CD4-positive, CD25-positive, alpha-beta regulatory T cell (primary cell): ENCODE measurements around the gene ITIH5. TPM values are rescaled to one million over a fixed set of nuclear protein-coding genes. Genes with fewer than 3 reads are reported as not detected.

ENCODE experiments used
- ATAC-seq, 2 donors: fragments of 150-1000 bp; cut with Tn5 transposase; one replicate each; pipeline ENCODE4 v1.10.0; 2021; ENCODE audit warnings: low read depth in 2 of 2, moderate number of reproducible peaks in 2 of 2, moderate library complexity in 1 of 2
- DNase-seq, 3 donors: peaks; one replicate each; pipeline versions ENCODE4 v3.0.0 to v3.0.0-alpha.2; 2012 to 2022; ENCODE audit warnings: mixed read lengths in 1 of 3
- H3K27ac ChIP-seq: one replicate; pipeline ENCODE4 v1.7.0; 2013; ENCODE audit warnings: mild to moderate bottlenecking, low read length; ENCODE audit not compliant: insufficient read depth, poor library complexity, severe bottlenecking
- H3K27me3 ChIP-seq: one replicate; pipeline ENCODE4 v1.7.0; 2013; ENCODE audit warnings: low read length; ENCODE audit not compliant: control insufficient read depth, insufficient read depth
- H3K36me3 ChIP-seq: one replicate; pipeline ENCODE4 v1.7.0; 2013; ENCODE audit warnings: mild to moderate bottlenecking, low read length, moderate library complexity; ENCODE audit not compliant: control insufficient read depth, insufficient read depth
- H3K4me1 ChIP-seq: 2 replicates; pipeline ENCODE4 v1.7.0; 2013; ENCODE audit warnings: mild to moderate bottlenecking, low read length; ENCODE audit not compliant: insufficient read depth, control insufficient read depth, poor library complexity, severe bottlenecking
- H3K4me3 ChIP-seq: one replicate; pipeline ENCODE4 v1.7.0; 2013; ENCODE audit warnings: low read depth, mild to moderate bottlenecking, low read length, moderate library complexity
- H3K9me3 ChIP-seq, 2 experiments: 1 replicate in 1 of 2; 2 replicates in 1 of 2; pipeline ENCODE4 v1.7.0; 2013; ENCODE audit warnings: low read length in 2 of 2, mild to moderate bottlenecking in 1 of 2, moderate library complexity in 1 of 2; ENCODE audit not compliant: control insufficient read depth in 2 of 2
- H3K27ac Mint-ChIP-seq, 3 donors: one replicate each; pipeline ENCODE4 v1.8.0; 2020 to 2022; ENCODE audit warnings: mild to moderate bottlenecking in 3 of 3, mixed read lengths in 3 of 3, moderate library complexity in 2 of 3
- H3K27me3 Mint-ChIP-seq: one replicate; pipeline ENCODE4 v1.8.0; 2022; ENCODE audit warnings: mild to moderate bottlenecking, mixed read lengths
- H3K36me3 Mint-ChIP-seq: one replicate; pipeline ENCODE4 v1.8.0; 2020; ENCODE audit warnings: mixed read lengths
- H3K4me1 Mint-ChIP-seq, 4 donors: one replicate each; pipeline ENCODE4 v1.8.0; 2020 to 2022; ENCODE audit warnings: mixed read lengths in 4 of 4, mild to moderate bottlenecking in 1 of 4
- H3K4me3 Mint-ChIP-seq, 4 donors: one replicate each; pipeline ENCODE4 v1.8.0; 2020 to 2022; ENCODE audit warnings: mild to moderate bottlenecking in 4 of 4, mixed read lengths in 4 of 4, moderate library complexity in 3 of 4
- H3K9me3 Mint-ChIP-seq, 7 donors: one replicate each; pipeline ENCODE4 v1.8.0; 2020 to 2022; ENCODE audit warnings: mixed read lengths in 7 of 7, mild to moderate bottlenecking in 3 of 7, moderate library complexity in 2 of 7
- polyA plus RNA-seq, 4 donors: library from polyadenylated mRNA; unstranded; fragments of 300-500 nt; fragmentation: Illumina TruSeq; gene quantifications; one replicate each; pipeline ENCODE4 v1.2.3, GENCODE V29; 2021
- total RNA-seq: library from RNA; stranded (reverse); gene quantifications from one replicate; pipeline ENCODE4 v1.2.3, GENCODE V29; 2022

Gene ITIH5
- total and polyA plus RNA-seq, 5 donors from 2014 or later, result not detected

DNA sequence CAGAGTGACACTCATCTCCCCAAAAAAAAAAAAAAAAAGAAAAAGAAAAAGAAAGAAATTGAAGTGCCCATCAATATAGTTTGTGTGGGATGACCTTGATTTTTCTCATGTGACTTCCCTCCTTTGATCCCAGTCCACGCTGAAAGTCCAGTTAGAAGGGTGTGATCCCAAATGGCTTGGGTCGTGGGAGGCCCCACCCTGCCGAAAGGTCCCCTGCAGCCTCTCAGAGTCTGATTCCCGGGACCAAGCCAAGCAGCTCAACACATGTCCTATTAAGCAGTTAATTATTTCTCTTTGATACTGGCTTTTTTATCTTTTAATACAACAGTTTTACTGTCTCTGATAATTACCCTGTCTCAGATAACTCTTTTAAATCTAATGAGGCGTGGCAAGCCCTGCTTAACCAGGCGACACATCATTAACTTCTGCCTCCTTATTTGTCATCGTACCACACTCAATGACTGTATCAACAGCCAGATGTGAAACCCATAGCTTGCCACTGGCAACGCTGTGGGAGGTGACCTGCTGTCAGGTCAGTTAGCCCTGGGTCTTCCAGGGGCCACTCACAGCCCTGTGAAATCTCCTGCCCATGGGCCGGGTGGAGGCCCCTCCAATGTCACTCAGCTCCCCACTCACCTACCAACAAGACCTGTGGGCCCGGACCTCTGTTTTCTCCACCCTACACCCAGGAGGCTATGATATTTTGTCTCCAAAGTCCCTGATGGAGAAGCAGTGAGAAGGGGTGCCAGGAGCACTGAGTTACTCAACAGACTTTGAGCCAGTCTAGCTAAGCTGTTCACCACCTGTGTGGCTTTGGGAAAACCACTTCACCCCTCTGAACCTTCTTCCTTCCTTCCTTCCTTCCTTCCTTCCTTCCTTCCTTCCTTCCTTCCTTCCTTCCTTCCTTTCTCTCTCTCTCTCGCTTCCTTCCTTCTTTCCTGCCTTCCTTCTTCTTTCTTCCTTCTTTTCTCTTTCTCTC lies 146.0 kb downstream of the ITIH5 start:
- peak overlapping the region in 2 of 3 donors; percentile 56 to 68 for H3K27ac Mint-ChIP-seq
- Histone ChIP-seq H3K27ac (no peak overlapping the region), H3K9me3 (no peaks in the 10 kb centered on the region), H3K36me3 (no peaks in the 10 kb centered on the region), H3K4me3 (no peak overlapping the region), H3K27me3 (no peaks in the 10 kb centered on the region), H3K4me1 (no peaks in the 10 kb centered on the region)
- H3K27me3 Mint-ChIP-seq, result no peaks in the 10 kb centered on the region
- H3K9me3 Mint-ChIP-seq, result no peaks in the 10 kb centered on the region
- no peaks in the 10 kb centered on the region for H3K36me3 Mint-ChIP-seq
- no peak for ATAC-seq
- no peak overlapping the region for H3K4me3 Mint-ChIP-seq
- peaks cover 4 to 15% (median 8%) of the 10 kb centered on the region in 4 donors for H3K4me1 Mint-ChIP-seq
- no peak for DNase-seq

GRCh38 chr10:7519351-7519750 lies 147.4 kb downstream of the ITIH5 start:
- no peaks in the 10 kb centered on the region for H3K36me3 ChIP-seq
- no peaks in the 10 kb centered on the region for H3K4me1 ChIP-seq
- H3K4me3 Mint-ChIP-seq, result no peak overlapping the region
- no peaks in the 10 kb centered on the region for H3K27me3 Mint-ChIP-seq
- H3K4me1 Mint-ChIP-seq, result peaks cover 0 to 10% (median 4%) of the 10 kb centered on the region in 4 donors
- H3K9me3 Mint-ChIP-seq, result no peaks in the 10 kb centered on the region
- no peaks in the 10 kb centered on the region for H3K27me3 ChIP-seq
- no peak overlapping the region for H3K27ac Mint-ChIP-seq
- H3K27ac ChIP-seq, result no peak overlapping the region
- DNase-seq, result no peak
- no peak overlapping the region for H3K4me3 ChIP-seq
- no peak for ATAC-seq
- no peaks in the 10 kb centered on the region for H3K9me3 ChIP-seq
- no peaks in the 10 kb centered on the region for H3K36me3 Mint-ChIP-seq

GRCh38 chr10:7518693-7519092 lies 148.1 kb downstream of the ITIH5 start:
- no peaks in the 10 kb centered on the region for H3K36me3 Mint-ChIP-seq

DNA sequence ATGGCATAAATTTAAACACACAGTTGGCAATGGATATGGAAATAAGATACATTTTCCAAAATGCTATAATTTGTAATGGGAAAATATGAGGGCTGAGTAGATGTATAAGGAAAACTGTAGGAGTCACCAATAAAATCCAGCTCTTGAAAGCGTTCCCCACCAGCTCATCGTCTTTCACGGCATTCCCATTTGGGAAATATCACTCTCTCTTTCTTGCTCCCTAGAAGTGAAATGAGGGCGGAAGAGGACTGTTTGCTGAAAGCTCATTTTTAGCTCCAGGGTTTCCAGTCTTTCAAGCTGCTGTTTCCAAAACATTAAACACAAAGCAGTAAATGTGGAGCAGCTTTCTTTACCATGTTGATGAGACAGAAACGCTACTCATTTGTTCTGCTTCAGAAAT lies 151.3 kb downstream of the ITIH5 start:
- no peak overlapping the region for H3K4me3 ChIP-seq
- Mint-ChIP-seq H3K27me3 (no peaks in the 10 kb centered on the region), H3K4me3 (no peak overlapping the region), H3K9me3 (peaks cover 0 to 9% (median 3%) of the 10 kb centered on the region in 7 donors), H3K27ac (no peak overlapping the region), H3K36me3 (no peaks in the 10 kb centered on the region), H3K4me1 (peaks cover 0 to 42% (median 24%) of the 10 kb centered on the region in 4 donors)
- H3K27ac ChIP-seq, result no peak overlapping the region
- H3K27me3 ChIP-seq, result no peaks in the 10 kb centered on the region
- H3K36me3 ChIP-seq, result no peaks in the 10 kb centered on the region
- H3K9me3 ChIP-seq, result peaks cover 0 to under 1% of the 10 kb centered on the region in 2 experiments
- DNase-seq (no peak), ATAC-seq (no peak)
- peaks cover 5% of the 10 kb centered on the region for H3K4me1 ChIP-seq

More at GRCh38 chr10:7518693-7519092, 148.1 kb downstream of the ITIH5 start:
- H3K27me3 ChIP-seq, result no peaks in the 10 kb centered on the region
- Mint-ChIP-seq H3K27me3 (no peaks in the 10 kb centered on the region), H3K27ac (no peak overlapping the region), H3K4me1 (peaks cover 0 to 16% (median 8%) of the 10 kb centered on the region in 4 donors), H3K9me3 (no peaks in the 10 kb centered on the region), H3K4me3 (no peak overlapping the region)
- H3K4me1 ChIP-seq, result no peaks in the 10 kb centered on the region
- ATAC-seq, result no peak
- H3K36me3 ChIP-seq, result no peaks in the 10 kb centered on the region
- H3K9me3 ChIP-seq, result no peaks in the 10 kb centered on the region
- H3K27ac ChIP-seq, result no peak overlapping the region
- no peak overlapping the region for H3K4me3 ChIP-seq
- DNase-seq, result no peak

GRCh38 chr10:7513936-7514335 lies 152.8 kb downstream of the ITIH5 start:
- peaks cover 4 to 6% of the 10 kb centered on the region in 2 experiments for H3K9me3 ChIP-seq
- no peak overlapping the region for H3K4me3 ChIP-seq
- H3K4me1 Mint-ChIP-seq, result peaks cover 0 to 55% (median 29%) of the 10 kb centered on the region in 4 donors
- H3K36me3 ChIP-seq, result no peaks in the 10 kb centered on the region
- H3K4me3 Mint-ChIP-seq, result no peak overlapping the region
- DNase-seq, result no peak
- no peaks in the 10 kb centered on the region for H3K27me3 ChIP-seq
- H3K9me3 Mint-ChIP-seq, result peaks cover 1 to 20% (median 5%) of the 10 kb centered on the region in 7 donors
- peak overlapping the region in 2 of 3 donors; percentile 58 to 62 for H3K27ac Mint-ChIP-seq
- H3K36me3 Mint-ChIP-seq, result peaks cover 8% of the 10 kb centered on the region
- no peak for ATAC-seq
- no peak overlapping the region for H3K27ac ChIP-seq
- no peaks in the 10 kb centered on the region for H3K27me3 Mint-ChIP-seq
- peaks cover 5% of the 10 kb centered on the region for H3K4me1 ChIP-seq

- no peak for DNase-seq
- H3K4me1 ChIP-seq, result peaks cover 6% of the 10 kb centered on the region
- Mint-ChIP-seq H3K4me1 (peaks cover 0 to 60% (median 31%) of the 10 kb centered on the region in 4 donors), H3K4me3 (peak overlapping the region in 1 of 4 donors; percentile 8), H3K36me3 (peaks cover 8% of the 10 kb centered on the region), H3K27me3 (no peaks in the 10 kb centered on the region), H3K27ac (no peak overlapping the region), H3K9me3 (peaks cover 1 to 25% (median 6%) of the 10 kb centered on the region in 7 donors)
- no peak overlapping the region for H3K27ac ChIP-seq
- ATAC-seq, result no peak
- H3K4me3 ChIP-seq, result no peak overlapping the region
- H3K36me3 ChIP-seq, result no peaks in the 10 kb centered on the region
- no peaks in the 10 kb centered on the region for H3K27me3 ChIP-seq
- H3K9me3 ChIP-seq, result peaks cover 4 to 6% of the 10 kb centered on the region in 2 experiments
Measured at GRCh38 chr10:7513455-7513854, 153.3 kb downstream of the ITIH5 start.

DNA sequence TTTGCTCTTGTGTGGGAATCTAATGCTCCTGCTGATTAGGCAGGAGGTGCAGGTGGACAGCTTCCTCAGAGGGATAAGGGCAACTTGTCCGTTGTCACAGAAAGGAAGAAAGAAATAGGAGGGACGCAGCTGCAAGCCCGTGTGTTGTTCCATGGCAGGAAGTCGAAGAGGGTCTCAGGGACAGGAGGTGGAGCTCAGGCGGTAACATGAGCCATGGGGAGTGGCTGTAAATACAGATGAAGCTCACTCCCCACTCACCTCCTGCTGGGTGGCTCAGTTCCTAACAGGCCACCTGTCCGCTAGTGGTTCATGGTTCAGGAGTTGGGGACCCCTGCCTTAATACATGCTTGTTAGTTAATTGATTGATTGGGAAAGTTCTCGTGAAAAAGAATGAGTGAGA lies 154.3 kb downstream of the ITIH5 start:
- Histone ChIP-seq H3K9me3 (peaks cover 4 to 6% of the 10 kb centered on the region in 2 experiments), H3K4me1 (peaks cover 16% of the 10 kb centered on the region), H3K4me3 (no peak overlapping the region), H3K27me3 (no peaks in the 10 kb centered on the region), H3K27ac (no peak overlapping the region), H3K36me3 (no peaks in the 10 kb centered on the region)
- ATAC-seq (peak in 1 of 2 donors; percentile 31), DNase-seq (peak in 1 of 3 donors; percentile 22)
- Mint-ChIP-seq H3K9me3 (peaks cover 1 to 27% (median 7%) of the 10 kb centered on the region in 7 donors), H3K4me1 (peaks cover 0 to 66% (median 33%) of the 10 kb centered on the region in 4 donors), H3K4me3 (peak overlapping the region in 3 of 4 donors; percentile 41 to 84 (median 61)), H3K27ac (peak overlapping the region in 2 of 3 donors; percentile 27 to 90), H3K27me3 (no peaks in the 10 kb centered on the region), H3K36me3 (peaks cover 8% of the 10 kb centered on the region)
